ENCODE data around the gene ARHGAP28.
"Not testable (repeated sequence)": the region's sequence is repeated elsewhere in the genome, so short reads cannot be mapped to it uniquely, and the experiment has no call there.

ARHGAP28 gene

DNA sequence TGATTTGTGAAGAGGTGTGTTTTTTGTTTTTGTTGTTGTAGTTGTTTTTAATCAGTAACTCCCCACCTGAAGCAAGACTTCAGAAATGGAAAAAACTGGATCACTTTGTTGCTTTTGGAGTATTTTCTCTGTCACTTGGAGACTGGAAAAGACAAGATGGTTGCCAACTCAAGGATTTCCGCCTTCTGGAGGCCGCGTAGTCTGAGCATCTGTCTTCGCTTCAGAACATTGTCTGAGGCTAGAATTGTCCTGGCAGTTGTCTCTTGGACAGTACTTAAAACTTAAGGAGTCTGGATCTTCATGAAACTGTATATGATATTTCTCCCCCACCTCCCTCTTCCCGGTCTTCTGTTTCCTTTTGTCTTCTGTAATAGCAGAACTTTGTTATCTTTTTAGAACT lies 67.7 kb downstream of the ARHGAP28 start:
- FAIRE-seq = no peak
- no peak for DNase-seq (ENCODE audit: insufficient read length, low spot score)

DNA sequence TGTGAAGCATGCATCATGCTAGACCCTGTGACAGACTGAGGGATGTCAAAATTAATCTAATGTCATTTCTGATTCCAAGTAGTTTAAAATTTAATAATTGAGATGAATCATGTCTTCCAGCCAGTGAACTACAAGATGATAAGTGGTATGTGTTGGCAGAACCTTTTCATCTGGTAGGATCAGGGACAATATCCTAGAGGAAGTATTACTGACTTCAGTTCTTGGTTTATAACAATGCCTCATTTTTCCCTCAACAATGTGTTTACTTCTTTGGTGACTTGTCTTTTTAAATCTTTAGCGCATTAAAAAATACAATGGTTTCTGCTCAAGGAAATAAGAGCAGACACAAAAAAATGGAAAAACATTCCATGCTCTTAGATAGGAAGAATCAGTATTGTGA lies 69.4 kb downstream of the ARHGAP28 start:
- FAIRE-seq (no peak), DNase-seq (ENCODE audit: insufficient read length, low spot score) (no peak)
- TF ChIP-seq POLR2A (IDR thresholded peaks at IDR 0.05; ENCODE audit: low read depth, low read length) = no peak

More for the DNA sequence above, 67.7 kb downstream of the ARHGAP28 start:
- TF ChIP-seq POLR2A (IDR thresholded peaks at IDR 0.05; ENCODE audit: low read depth, low read length) = no peak

DNA sequence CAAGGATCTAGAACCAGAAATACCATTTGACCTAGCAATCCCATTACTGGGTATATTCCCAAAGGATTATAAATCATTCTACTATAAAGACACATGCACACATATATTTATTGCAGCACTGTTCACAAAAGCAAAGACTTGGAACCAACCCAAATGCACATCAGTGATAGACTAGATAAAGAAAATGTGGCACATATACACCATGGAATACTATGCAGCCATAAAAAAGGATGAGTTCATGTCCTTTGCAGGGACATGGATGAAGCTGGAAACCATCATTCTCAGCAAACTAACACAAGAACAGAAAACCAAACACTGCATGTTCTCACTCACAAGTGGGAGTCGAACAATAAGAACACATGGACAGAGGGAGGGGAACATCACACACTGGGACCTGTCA lies 70.8 kb downstream of the ARHGAP28 start:
- DNase-seq (ENCODE audit: insufficient read length, low spot score); FAIRE-seq: not testable (repeated sequence)

DNA sequence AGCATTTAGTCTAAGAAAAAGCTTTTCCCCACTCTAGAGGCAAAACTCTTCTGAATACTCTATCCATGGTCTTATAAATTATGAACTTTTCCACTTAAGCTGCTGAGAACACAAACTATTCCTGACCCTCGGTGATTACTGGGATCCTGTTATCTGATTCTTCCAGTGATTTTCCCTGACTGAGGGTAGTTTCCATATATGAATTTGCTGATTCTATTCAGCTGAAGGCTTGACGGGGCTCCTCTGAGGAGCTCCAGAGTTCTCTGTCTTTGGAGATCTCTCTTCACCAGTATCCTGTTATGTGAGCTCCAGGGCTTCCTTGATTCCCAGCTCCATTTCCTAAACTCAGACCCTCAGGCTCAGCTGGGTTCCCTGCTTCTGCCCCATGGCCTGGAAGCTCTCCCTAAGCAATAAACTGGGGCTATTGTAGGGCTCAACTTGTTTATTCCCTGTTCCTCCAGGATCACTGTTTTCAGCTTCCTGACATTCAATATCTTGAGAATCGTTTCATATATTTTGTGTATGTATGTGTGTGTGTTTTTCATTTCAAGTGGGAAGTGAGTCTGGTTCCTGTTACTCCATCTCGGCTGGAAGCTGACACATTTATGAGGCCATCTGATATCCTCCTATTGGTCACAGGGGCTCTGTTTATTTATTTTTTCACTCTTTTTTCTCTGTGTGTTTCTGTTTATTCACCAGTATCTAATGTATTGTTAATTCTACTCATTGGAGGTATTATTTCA lies 78.2 kb downstream of the ARHGAP28 start:
- FAIRE-seq (no peak), DNase-seq (ENCODE audit: insufficient read length, low spot score) (no peak)
- TF ChIP-seq POLR2A (IDR thresholded peaks at IDR 0.05; ENCODE audit: low read depth, low read length) = no peak

DNA sequence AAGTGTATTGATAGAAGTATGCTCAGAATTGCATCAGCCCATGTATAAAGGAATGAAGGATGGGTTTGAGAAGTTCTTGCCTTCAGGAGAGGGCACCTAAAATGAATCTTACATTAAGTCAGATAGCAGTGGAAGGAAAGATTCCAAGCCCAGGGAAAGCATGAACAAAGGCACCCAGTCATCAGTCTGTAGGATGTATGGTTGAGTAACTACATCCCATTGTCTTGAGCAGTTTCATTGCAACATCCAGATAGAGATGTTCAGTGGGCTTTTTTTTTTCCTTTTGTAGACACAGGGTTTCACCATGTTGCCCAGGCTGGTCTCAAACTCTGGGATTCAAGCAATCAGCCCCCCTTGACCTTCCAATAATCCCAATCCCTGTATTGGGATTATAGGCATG lies 80.7 kb downstream of the ARHGAP28 start:
- DNase-seq (ENCODE audit: insufficient read length, low spot score) = no peak
- no peak for FAIRE-seq

DNA sequence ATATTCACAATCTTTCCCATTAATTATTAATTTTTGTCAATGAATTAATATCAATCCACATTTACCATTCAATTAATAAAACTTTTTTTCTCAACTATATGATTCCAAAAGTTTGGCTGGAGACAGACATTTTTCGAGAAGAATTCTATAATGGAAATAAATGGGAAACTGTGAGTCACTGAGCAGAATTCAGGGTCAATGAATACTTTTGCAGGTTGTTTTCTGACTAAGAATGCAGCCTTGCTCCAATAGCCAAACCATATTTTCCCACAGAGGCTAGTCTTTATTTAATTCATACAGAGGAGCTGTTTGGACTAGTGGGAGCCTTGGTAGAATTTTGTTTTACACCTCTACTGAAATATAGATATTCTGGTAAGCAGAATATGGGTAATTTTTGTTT lies 82.3 kb downstream of the ARHGAP28 start:
- DNase-seq (ENCODE audit: insufficient read length, low spot score) (no peak), FAIRE-seq (no peak)
- no peak for TF ChIP-seq POLR2A (IDR thresholded peaks at IDR 0.05; ENCODE audit: low read depth, low read length)

More for the DNA sequence above, 80.7 kb downstream of the ARHGAP28 start:
- no peak for TF ChIP-seq POLR2A (IDR thresholded peaks at IDR 0.05; ENCODE audit: low read depth, low read length)

DNA sequence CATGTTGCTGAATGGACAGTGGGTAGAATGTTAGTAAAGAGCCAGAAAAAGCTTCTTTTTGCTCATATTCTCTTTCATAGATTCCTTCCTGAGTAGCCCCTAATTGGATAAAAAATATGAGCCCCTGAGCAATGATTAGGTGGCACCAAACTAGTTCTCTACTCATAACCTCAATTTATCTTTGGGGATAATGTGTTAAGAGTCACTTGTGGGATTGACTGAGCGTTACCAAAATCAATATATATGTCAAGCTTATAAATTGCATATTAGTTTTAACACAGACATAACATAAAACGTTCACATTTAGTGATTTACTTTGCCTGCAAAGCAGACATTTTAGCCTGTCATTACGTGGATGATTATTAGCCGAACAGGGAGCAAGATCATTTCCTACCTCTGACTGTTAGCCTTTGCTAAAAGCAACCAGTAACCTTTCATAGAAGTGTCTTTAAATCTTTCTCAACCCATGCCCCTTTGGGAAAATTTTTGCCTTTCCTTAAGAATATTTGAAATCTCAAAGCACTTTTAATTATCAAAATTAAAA lies 85.4 kb downstream of the ARHGAP28 start:
- no peak for TF ChIP-seq POLR2A (IDR thresholded peaks at IDR 0.05; ENCODE audit: low read depth, low read length)
- DNase-seq (ENCODE audit: insufficient read length, low spot score) (no peak), FAIRE-seq (no peak)

DNA sequence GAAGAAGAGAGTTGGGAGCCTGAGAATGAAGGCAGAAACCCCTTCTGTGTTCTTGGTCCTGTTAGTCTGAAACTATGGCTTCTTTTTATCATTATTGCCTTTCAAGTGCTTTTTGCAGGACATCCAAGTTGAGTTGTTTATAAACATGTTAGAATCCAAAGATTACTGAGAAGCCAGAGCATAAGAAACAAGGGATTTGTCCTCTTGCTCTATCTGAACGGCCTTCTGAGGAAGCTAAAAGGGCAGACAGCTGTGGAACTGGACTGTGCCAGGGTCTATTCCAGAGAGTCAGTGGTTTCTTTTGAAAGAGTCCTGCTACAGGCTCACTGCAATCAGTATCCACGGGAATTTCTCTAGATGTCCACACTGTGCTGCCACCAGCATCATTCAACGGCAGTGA lies 86.6 kb downstream of the ARHGAP28 start:
- DNase-seq (ENCODE audit: insufficient read length, low spot score) (no peak), FAIRE-seq (no peak)
- no peak for TF ChIP-seq POLR2A (IDR thresholded peaks at IDR 0.05; ENCODE audit: low read depth, low read length)

DNA sequence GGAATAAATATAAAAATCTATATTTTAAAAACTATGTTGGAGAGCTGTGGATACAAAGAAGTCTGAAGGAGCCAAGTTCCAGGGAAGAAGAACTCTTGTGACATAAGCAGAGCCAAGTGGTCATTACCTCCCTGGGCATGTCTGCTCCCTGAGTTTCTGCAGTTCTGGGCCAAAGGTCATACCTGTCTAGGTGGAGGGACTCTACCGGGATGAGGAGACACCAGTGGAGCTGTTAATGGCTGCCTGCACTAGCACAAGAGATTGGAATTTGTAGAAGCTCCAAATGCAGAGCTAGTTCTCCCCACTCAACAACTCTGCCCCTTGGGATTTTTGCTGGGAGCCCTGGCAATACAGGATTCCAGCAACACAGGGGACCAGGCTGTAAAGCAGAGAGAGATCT lies 89.8 kb downstream of the ARHGAP28 start:
- no peak for FAIRE-seq
- no peak for DNase-seq (ENCODE audit: insufficient read length, low spot score)

DNA sequence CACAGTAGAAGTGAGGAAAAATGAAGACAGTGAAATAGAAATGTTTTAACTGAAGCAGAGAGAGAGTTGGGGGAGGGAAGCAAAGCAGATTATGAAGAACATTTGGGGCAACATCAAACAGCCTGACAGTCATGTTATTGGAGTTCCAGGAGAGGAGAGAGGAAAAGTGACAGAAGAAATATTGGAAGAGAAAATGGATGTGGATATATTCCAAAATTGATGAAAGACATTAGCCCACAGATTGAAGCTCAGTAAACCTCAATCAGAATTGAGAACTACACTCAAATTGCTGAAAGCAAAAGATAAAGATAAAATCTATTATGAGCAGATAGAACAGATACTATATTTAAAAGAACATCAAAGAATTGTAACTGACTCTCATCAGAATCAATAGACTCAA lies 90.8 kb downstream of the ARHGAP28 start:
- TF ChIP-seq POLR2A (IDR thresholded peaks at IDR 0.05; ENCODE audit: low read depth, low read length) = no peak
- FAIRE-seq = no peak

More for the DNA sequence above, 89.8 kb downstream of the ARHGAP28 start:
- no peak for TF ChIP-seq POLR2A (IDR thresholded peaks at IDR 0.05; ENCODE audit: low read depth, low read length)

DNA sequence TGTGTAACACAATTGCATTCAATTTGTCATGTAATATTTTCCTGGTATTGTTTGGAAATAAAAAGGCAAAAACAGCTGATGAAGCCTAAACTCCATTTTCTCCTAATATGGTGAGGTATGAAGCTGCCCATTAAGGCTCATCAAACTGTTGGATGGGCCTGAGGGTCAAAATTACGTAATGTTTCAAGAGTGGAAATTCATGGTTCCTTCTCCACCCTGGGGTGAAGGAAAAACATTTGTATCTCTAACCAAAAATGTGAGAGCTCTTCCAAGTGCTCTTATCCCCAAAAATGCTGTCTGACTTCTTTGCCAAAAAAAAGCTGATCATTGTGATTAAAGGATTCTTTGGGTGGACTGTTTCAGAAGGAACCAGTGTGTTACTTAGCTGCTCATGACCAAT lies 91.8 kb downstream of the ARHGAP28 start:
- no peak for DNase-seq (ENCODE audit: insufficient read length, low spot score)
- TF ChIP-seq POLR2A (IDR thresholded peaks at IDR 0.05; ENCODE audit: low read depth, low read length) = no peak
- FAIRE-seq = no peak

More for the DNA sequence above, 90.8 kb downstream of the ARHGAP28 start:
- no peak for DNase-seq (ENCODE audit: insufficient read length, low spot score)

DNA sequence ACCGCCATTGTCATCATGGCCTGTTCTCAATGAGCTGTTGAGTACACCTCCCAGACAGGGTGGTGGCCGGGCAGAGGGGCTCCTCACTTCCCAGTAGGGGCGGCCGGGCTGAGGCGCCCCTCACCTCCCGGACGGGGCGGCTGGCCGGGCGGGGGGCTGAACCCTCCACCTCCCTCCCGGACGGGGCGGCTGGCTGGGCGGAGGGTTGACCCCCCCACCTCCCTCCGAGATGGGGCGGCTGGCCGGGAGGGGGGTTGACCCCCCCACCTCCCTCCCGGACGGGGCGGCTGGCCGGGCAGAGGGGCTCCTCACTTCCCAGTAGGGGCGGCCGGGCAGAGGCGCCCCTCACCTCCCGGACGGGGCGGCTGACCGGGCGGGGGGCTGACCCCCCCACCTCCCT lies 97.6 kb downstream of the ARHGAP28 start:
- DNase-seq (ENCODE audit: insufficient read length, low spot score); FAIRE-seq: not testable (repeated sequence)

DNA sequence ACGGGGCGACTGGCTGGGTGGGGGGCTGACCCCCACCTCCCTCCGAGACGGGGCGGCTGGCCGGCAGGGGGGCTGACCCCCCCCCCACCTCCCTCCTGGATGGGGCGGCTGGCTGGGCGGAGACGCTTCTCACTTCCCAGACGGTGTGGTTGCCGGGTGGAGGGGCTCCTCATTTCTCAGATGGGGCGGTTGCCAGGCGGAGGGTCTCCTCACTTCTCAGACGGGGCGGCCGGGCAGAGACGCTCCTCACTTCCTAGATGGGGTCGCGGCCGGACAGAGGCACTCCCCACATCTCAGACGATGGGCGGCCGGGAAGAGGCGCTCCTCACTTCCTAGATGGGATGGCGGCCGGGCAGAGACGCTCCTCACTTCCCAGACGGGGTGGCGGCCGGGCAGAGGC lies 98.0 kb downstream of the ARHGAP28 start:
- FAIRE-seq; DNase-seq (ENCODE audit: insufficient read length, low spot score): not testable (repeated sequence)

DNA sequence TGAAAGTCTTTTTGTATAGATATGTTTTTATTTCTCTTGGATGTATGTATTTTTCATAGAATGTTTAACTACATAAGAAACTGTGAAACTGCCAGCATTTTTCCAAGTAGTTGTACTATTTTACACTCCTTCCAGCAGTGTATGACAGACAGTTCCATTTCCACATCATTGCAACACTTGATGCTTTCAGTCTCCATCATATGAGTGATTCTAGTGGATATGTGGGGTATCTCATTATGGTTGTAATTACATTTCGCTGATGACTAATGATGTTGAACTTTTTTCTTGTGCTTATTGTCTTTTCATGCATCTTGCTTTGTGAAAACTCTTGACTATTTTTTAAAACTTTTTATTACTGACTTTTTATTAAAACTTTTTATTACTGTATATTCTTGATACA lies 101.4 kb downstream of the ARHGAP28 start:
- no peak for DNase-seq (ENCODE audit: insufficient read length, low spot score)
- no peak for FAIRE-seq
- no peak for TF ChIP-seq POLR2A (IDR thresholded peaks at IDR 0.05; ENCODE audit: low read depth, low read length)

DNA sequence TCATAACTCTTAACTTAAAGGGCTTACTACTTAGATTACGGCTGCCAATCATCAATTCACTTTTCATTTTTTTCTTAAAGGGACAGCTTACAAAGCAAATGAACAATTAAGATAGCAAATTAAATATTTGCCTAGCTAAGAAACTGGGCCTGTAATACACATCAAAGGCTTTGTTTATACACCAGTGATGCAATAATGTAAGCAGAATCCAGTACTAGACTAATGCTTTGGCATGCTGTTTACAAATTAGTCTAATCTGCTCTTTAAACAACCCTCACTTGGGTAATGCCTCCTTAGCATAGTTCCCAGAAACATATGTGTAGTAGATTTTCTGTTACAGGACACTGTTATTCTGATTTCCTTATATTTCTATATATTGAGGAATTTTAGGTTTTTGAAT lies 105.8 kb downstream of the ARHGAP28 start:
- FAIRE-seq (no peak), DNase-seq (ENCODE audit: insufficient read length, low spot score) (no peak)
- TF ChIP-seq POLR2A (IDR thresholded peaks at IDR 0.05; ENCODE audit: low read depth, low read length) = no peak
